Measurements from ENCODE around the gene USP7. TPM values are rescaled to one million over a fixed set of nuclear protein-coding genes. Genes with fewer than 3 reads are reported as not detected.
A peak's percentile ranks its signal among the peaks of the same experiment; 100 is the strongest.

The USP7 gene
- total RNA-seq, 2 experiments from 2014 or later = 46.4 to 127 TPM

DNA sequence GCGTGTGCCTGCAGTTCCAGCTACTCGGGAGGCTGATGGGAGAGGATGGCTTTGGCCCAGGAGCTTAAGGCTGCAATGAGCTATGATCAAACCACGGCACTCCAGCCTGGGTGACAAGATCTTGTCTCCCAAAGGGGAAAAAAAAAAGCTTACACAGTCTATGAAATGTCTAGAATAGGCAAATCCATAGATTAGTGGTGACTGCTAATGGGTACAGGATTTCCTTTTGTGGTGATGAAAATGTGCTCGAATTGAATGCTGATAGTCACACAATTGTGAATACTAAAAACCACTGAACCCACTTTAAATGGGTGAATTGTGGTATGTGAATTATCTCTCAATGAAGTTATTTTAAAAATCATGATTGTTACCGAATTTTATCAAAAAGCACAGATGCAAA, 14.9 kb downstream of the USP7 start:
- Histone ChIP-seq H3K27ac (ENCODE audit: low read depth, low read length, poor library complexity, severe bottlenecking) (no peak overlapping the region), H3K9me2 (ENCODE audit: insufficient read depth, low read length) (no peaks in the 10 kb centered on the region), H2AFZ (ENCODE audit: low read length) (no peak overlapping the region), H3K79me2 (ENCODE audit: insufficient read depth, low read depth, low read length) (peaks cover 91% of the 10 kb centered on the region), H4K20me1 (ENCODE audit: insufficient read depth, low read length) (peaks cover 69% of the 10 kb centered on the region), H3K36me3 (ENCODE audit: insufficient read depth, low read length) (no peaks in the 10 kb centered on the region), H3K4me3 (ENCODE audit: low read depth, low read length, poor library complexity, severe bottlenecking) (no peak overlapping the region), H3K9me3 (ENCODE audit: low read length) (no peaks in the 10 kb centered on the region), H3K4me1 (ENCODE audit: insufficient read depth, low read length, poor library complexity, severe bottlenecking) (peaks cover 90% of the 10 kb centered on the region), H3K4me2 (ENCODE audit: low read length) (peak overlapping the region; percentile 9; the same call in 1 of the 2 replicates)
- TF ChIP-seq, protein P1, sequence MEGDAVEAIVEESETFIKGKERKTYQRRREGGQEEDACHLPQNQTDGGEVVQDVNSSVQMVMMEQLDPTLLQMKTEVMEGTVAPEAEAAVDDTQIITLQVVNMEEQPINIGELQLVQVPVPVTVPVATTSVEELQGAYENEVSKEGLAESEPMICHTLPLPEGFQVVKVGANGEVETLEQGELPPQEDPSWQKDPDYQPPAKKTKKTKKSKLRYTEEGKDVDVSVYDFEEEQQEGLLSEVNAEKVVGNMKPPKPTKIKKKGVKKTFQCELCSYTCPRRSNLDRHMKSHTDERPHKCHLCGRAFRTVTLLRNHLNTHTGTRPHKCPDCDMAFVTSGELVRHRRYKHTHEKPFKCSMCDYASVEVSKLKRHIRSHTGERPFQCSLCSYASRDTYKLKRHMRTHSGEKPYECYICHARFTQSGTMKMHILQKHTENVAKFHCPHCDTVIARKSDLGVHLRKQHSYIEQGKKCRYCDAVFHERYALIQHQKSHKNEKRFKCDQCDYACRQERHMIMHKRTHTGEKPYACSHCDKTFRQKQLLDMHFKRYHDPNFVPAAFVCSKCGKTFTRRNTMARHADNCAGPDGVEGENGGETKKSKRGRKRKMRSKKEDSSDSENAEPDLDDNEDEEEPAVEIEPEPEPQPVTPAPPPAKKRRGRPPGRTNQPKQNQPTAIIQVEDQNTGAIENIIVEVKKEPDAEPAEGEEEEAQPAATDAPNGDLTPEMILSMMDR (conservative IDR thresholded peaks at IDR 0.05; ENCODE audit: low read length) = no peak
- no peak for TF ChIP-seq EZH2phosphoT487 (IDR thresholded peaks at IDR 0.05; ENCODE audit: borderline replicate concordance, low read depth, low read length)
- CTCF ChIA-PET (ENCODE audit: unreplicated experiment) = no interaction called here
- no TSS peak for BruUV-seq (replicated peaks)
- intact Hi-C loops (cut with micrococcal nuclease; ENCODE audit: unreplicated experiment) = no loop called here
- no peak for DNase-seq (ENCODE audit: low spot score)
- POLR2A ChIA-PET = interaction anchor here (0.7 kb wide), 1 partner anchor 1928 kb away, joined by 3 read pairs; no protein-coding TSS in a partner anchor

DNA sequence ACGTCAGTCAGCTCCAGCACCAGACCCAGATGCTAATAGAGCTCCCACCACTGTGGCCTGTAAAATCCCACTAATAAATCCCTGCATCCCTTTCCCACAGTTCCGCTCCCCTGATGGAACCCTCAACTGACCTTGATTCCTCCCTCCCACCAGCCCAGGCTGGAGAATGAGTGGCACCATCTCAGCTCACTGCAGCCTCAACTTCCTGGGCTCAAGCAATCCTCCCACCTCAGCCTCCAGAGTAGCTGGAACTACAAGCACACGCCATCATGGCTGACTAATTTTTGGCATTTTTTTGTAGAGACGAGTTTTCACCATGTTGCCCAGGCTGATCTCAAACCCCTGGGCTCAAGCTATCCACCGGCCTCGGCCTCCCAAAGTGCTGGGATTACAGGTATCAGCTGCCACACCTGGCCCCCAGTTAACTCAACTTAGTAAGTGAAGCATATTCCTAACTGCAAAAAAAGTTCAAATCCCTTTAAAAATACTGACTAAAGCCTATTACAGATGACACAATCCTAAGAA, 15.6 kb downstream of the USP7 start:
- Histone ChIP-seq H2AFZ (ENCODE audit: low read length) (no peak overlapping the region), H3K4me1 (ENCODE audit: insufficient read depth, low read length, poor library complexity, severe bottlenecking) (peaks cover 95% of the 10 kb centered on the region), H3K9me2 (ENCODE audit: insufficient read depth, low read length) (no peaks in the 10 kb centered on the region), H4K20me1 (ENCODE audit: insufficient read depth, low read length) (peaks cover 76% of the 10 kb centered on the region), H3K4me2 (ENCODE audit: low read length) (peak overlapping the region; percentile 49; the same call in 1 of the 2 replicates), H3K9me3 (ENCODE audit: low read length) (no peaks in the 10 kb centered on the region), H3K27ac (ENCODE audit: low read depth, low read length, poor library complexity, severe bottlenecking) (no peak overlapping the region), H3K79me2 (ENCODE audit: insufficient read depth, low read depth, low read length) (peaks cover 96% of the 10 kb centered on the region), H3K36me3 (ENCODE audit: insufficient read depth, low read length) (no peaks in the 10 kb centered on the region), H3K4me3 (ENCODE audit: low read depth, low read length, poor library complexity, severe bottlenecking) (no peak overlapping the region)
- POLR2A ChIA-PET = interaction anchor here (0.6 to 0.7 kb wide), 2 partner anchors 201 to 1929 kb away, joined by 3 read pairs; no protein-coding TSS in a partner anchor
- CTCF ChIA-PET (ENCODE audit: unreplicated experiment) = interaction anchor here (0.5 to 0.6 kb wide), 2 partner anchors 79 to 154 kb away, joined by 3 to 6 read pairs; partner anchors contain the start of gene CARHSP1
- no peak for TF ChIP-seq EZH2phosphoT487 (IDR thresholded peaks at IDR 0.05; ENCODE audit: borderline replicate concordance, low read depth, low read length)
- TF ChIP-seq, protein P1 (conservative IDR thresholded peaks at IDR 0.05; ENCODE audit: low read length) = no peak
- intact Hi-C loops (cut with micrococcal nuclease; ENCODE audit: unreplicated experiment) = no loop called here
- no TSS peak for BruUV-seq (replicated peaks)
- DNase-seq (ENCODE audit: low spot score) = no peak

DNA sequence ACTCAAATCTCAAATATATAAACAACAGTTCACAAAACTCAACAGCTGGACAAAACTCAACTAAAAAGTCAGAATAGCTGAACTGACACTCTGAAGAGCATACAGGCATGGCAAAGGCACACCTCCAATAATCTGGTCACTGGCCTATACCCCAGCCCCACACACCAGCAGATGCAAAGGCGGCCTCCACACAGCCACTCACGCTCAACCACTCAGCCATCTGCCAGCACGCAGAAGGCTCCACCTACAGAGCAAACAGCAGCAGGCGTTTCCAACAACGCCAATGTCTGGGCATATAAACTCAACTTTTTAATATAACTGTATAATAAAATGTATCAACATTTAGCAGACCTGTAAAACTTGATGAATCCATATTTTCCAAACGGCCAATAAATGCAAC, 17.2 kb downstream of the USP7 start:
- peaks cover 80% of the 10 kb centered on the region for H4K20me1 ChIP-seq (ENCODE audit: insufficient read depth, low read length)
- H3K79me2 ChIP-seq (ENCODE audit: insufficient read depth, low read depth, low read length) = peaks cover 96% of the 10 kb centered on the region
- no peaks in the 10 kb centered on the region for H3K9me2 ChIP-seq (ENCODE audit: insufficient read depth, low read length)
- peaks cover 91% of the 10 kb centered on the region for H3K4me1 ChIP-seq (ENCODE audit: insufficient read depth, low read length, poor library complexity, severe bottlenecking)
- H3K4me3 ChIP-seq (ENCODE audit: low read depth, low read length, poor library complexity, severe bottlenecking) = no peak overlapping the region
- DNase-seq (ENCODE audit: low spot score) = peak; percentile 44
- POLR2A ChIA-PET = interaction anchor here (1.3 kb wide), 1 partner anchor 10 kb away, joined by 6 read pairs; no protein-coding TSS in a partner anchor
- H3K4me2 ChIP-seq (ENCODE audit: low read length) = peak overlapping the region; percentile 49
- no peaks in the 10 kb centered on the region for H3K9me3 ChIP-seq (ENCODE audit: low read length)
- H3K27ac ChIP-seq (ENCODE audit: low read depth, low read length, poor library complexity, severe bottlenecking) = no peak overlapping the region
- intact Hi-C loops (cut with micrococcal nuclease; ENCODE audit: unreplicated experiment) = no loop called here
- no peaks in the 10 kb centered on the region for H3K36me3 ChIP-seq (ENCODE audit: insufficient read depth, low read length)
- CTCF ChIA-PET (ENCODE audit: unreplicated experiment) = interaction anchor here (1.4 kb wide), 1 partner anchor 10 kb away, joined by 4 read pairs; no protein-coding TSS in a partner anchor
- no TSS peak for BruUV-seq (replicated peaks)
- no peak for TF ChIP-seq EZH2phosphoT487 (IDR thresholded peaks at IDR 0.05; ENCODE audit: borderline replicate concordance, low read depth, low read length)
- TF ChIP-seq, protein P1 (conservative IDR thresholded peaks at IDR 0.05; ENCODE audit: low read length) = peak; percentile 59
- H2AFZ ChIP-seq (ENCODE audit: low read length) = no peak overlapping the region

Measured in OCI-LY7 (cell line).